ENCODE data around the gene WSCD2.

The WSCD2 gene

DNA sequence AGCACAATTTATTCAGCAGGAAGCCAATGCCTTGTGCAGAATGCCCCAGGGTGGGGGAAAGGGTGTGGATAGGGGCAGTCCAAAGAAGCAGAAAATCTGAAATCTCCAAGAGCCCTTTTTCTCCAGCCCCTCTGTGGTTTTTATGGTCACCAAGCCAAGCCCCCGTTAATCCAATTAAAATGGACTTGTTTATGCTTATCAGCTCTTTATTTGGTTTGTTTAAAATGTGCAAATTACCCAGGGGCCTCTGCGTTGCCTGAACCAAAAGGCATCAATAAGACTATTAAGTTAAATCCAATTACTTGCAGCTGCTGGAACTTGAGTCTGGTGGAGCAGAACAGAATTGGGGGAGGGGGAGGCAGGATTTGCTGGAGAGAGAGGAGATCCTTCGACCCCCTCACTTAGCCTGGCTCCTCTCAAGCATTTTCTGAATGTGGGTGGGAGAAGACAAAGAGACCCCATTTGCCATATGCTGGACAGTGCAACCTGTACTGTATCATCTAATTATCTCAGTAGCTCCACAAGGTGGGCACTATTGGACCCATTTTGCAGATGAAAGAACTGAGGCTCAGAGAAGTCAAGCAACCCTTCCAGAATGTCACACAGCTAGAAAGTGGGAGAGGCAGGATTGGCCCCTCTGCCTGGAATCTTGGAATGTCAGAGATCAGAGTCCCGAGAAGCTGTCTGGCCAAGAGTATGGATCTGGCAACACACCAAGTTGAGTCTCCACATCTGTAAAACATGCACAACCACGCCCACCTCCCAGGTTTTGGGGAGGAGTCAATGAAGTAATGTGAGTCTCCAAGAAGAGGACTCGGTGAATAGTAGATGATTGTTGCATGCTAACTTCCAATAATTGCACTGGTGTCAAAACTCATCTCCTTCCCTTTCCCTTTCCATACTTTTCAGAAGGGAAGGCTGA, 143.1 kb downstream of the WSCD2 start:
- TF ChIP-seq, protein P1, sequence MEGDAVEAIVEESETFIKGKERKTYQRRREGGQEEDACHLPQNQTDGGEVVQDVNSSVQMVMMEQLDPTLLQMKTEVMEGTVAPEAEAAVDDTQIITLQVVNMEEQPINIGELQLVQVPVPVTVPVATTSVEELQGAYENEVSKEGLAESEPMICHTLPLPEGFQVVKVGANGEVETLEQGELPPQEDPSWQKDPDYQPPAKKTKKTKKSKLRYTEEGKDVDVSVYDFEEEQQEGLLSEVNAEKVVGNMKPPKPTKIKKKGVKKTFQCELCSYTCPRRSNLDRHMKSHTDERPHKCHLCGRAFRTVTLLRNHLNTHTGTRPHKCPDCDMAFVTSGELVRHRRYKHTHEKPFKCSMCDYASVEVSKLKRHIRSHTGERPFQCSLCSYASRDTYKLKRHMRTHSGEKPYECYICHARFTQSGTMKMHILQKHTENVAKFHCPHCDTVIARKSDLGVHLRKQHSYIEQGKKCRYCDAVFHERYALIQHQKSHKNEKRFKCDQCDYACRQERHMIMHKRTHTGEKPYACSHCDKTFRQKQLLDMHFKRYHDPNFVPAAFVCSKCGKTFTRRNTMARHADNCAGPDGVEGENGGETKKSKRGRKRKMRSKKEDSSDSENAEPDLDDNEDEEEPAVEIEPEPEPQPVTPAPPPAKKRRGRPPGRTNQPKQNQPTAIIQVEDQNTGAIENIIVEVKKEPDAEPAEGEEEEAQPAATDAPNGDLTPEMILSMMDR (IDR thresholded peaks at IDR 0.05), result no peak

GRCh38 chr12:108273217-108273616, 144.1 kb downstream of the WSCD2 start:
- TF ChIP-seq, protein P1 (IDR thresholded peaks at IDR 0.05), result no peak

- TF ChIP-seq, protein P1 (IDR thresholded peaks at IDR 0.05), result no peak
Measured at GRCh38 chr12:108277613-108278012, 148.5 kb downstream of the WSCD2 start.

GRCh38 chr12:108282160-108282559, 153.1 kb downstream of the WSCD2 start:
- TF ChIP-seq, protein P1 (IDR thresholded peaks at IDR 0.05), result no peak

GRCh38 chr12:108282676-108283075, 153.6 kb downstream of the WSCD2 start:
- TF ChIP-seq, protein P1 (IDR thresholded peaks at IDR 0.05), result no peak

DNA sequence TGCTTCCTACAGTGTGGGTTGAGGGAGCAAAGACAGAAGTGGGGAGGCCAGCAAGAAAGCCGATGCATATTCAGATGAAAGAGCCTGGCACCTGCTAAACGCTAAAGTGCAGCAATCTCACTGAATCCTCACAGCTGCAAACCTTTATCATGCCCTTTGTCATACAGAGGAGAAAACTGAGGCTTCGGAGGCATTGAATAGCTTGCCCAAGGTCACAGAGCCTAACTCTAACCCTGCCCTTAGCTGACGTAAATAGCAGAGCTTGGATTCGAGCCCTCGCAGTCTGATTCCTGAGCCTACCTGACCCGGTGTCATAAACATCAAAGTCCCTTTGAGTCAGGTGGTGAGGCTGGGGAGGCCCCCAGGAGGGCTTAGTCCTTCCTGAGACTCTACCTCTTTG, 155.1 kb downstream of the WSCD2 start:
- TF ChIP-seq, protein P1 (IDR thresholded peaks at IDR 0.05), result no peak

- TF ChIP-seq, protein P1 (IDR thresholded peaks at IDR 0.05), result no peak
Measured at GRCh38 chr12:108285016-108285415, 155.9 kb downstream of the WSCD2 start.
